ENCODE results near the gene CBLB.
"Not testable (repeated sequence)": the region's sequence is repeated elsewhere in the genome, so short reads cannot be mapped to it uniquely, and the experiment has no call there.

The CBLB gene

GRCh38 chr3:105785803-105786202 lies 83.0 kb downstream of the CBLB start:
- no peak for DNase-seq (ENCODE audit: low spot score)

- no peak for DNase-seq (ENCODE audit: low spot score)
These were observed 85.2 kb downstream of the CBLB start for GRCh38 chr3:105783631-105784030.

- DNase-seq (ENCODE audit: low spot score): no peak
These were observed 86.9 kb downstream of the CBLB start for GRCh38 chr3:105781871-105782270.

- DNase-seq (ENCODE audit: low spot score): no peak
These were observed 88.7 kb downstream of the CBLB start for GRCh38 chr3:105780107-105780506.

GRCh38 chr3:105775368-105775767 lies 93.4 kb downstream of the CBLB start:
- no peak for DNase-seq (ENCODE audit: low spot score)

- DNase-seq (ENCODE audit: low spot score): no peak
These were observed 94.2 kb downstream of the CBLB start for GRCh38 chr3:105774444-105775180.

- DNase-seq (ENCODE audit: low spot score): no peak
These were observed 95.5 kb downstream of the CBLB start for GRCh38 chr3:105773291-105773690.

GRCh38 chr3:105772635-105773034 lies 96.2 kb downstream of the CBLB start:
- no peak for DNase-seq (ENCODE audit: low spot score)

- no peak for DNase-seq (ENCODE audit: low spot score)
These were observed 97.4 kb downstream of the CBLB start for GRCh38 chr3:105771392-105771791.

- DNase-seq (ENCODE audit: low spot score): no peak
These were observed 98.4 kb downstream of the CBLB start for GRCh38 chr3:105770410-105770809.

- no peak for DNase-seq (ENCODE audit: low spot score)
These were observed 101.0 kb downstream of the CBLB start for GRCh38 chr3:105767776-105768175.

- no peak for DNase-seq (ENCODE audit: low spot score)
These were observed 101.6 kb downstream of the CBLB start for GRCh38 chr3:105767216-105767615.

GRCh38 chr3:105765308-105765639 lies 103.5 kb downstream of the CBLB start:
- DNase-seq (ENCODE audit: low spot score): no peak

- no peak for DNase-seq (ENCODE audit: low spot score)
These were observed 104.2 kb downstream of the CBLB start for GRCh38 chr3:105764378-105765307.

- no peak for DNase-seq (ENCODE audit: low spot score)
These were observed 105.2 kb downstream of the CBLB start for GRCh38 chr3:105763659-105764036.

- no peak for DNase-seq (ENCODE audit: low spot score)
These were observed 105.8 kb downstream of the CBLB start for GRCh38 chr3:105762749-105763658.

GRCh38 chr3:105762214-105762613 lies 106.6 kb downstream of the CBLB start:
- DNase-seq (ENCODE audit: low spot score): not testable (repeated sequence)

- DNase-seq (ENCODE audit: low spot score): no peak
These were observed 109.3 kb downstream of the CBLB start for GRCh38 chr3:105759442-105760078.

- no peak for DNase-seq (ENCODE audit: low spot score)
These were observed 110.4 kb downstream of the CBLB start for GRCh38 chr3:105758451-105758850.

GRCh38 chr3:105755121-105755886 lies 113.5 kb downstream of the CBLB start:
- no peak for DNase-seq (ENCODE audit: low spot score)

GRCh38 chr3:105752791-105753415 lies 115.9 kb downstream of the CBLB start:
- DNase-seq (ENCODE audit: low spot score): no peak

Data from hematopoietic multipotent progenitor cell treated with erythropoietin and hydrocortisone succinate and interleukin-3 and kit ligand, for 15 days (in vitro differentiated cells).